C4-2B (cell line): ENCODE measurements around the gene TDG.
"Not testable (repeated sequence)": the region's sequence is repeated elsewhere in the genome, so short reads cannot be mapped to it uniquely, and the experiment has no call there.

Source experiments
- ZFX ChIP-seq: fragments of 450-650 bp; IDR thresholded peaks from 2 replicates; pipeline ENCODE4 v1.6.1; 2017
- TF ChIP-seq, protein P1 (sequence below): fragments of 450-650 bp; conservative IDR thresholded peaks from 2 replicates; pipeline ENCODE4 v1.5.1; 2017; ENCODE audit warnings: mild to moderate bottlenecking

DNA sequence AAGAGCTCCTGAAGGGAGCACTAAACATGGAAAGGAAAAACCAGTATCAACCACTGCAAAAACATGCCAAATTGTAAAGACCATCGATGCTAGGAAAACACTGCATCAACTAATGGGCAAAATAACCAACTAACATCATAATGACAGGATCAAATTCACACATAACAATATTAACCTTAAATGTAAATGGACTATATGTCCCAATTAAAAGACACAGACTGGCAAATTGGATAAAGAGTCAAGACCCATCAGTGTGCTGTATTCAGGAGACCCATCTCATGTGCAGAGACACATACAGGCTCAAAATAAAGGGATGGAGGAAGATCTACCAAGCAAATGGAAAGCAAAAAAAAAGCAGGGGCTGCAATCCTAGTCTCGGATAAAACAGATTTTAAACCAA is 70.5 kb downstream of the TDG start:
- TF ChIP-seq, protein P1, sequence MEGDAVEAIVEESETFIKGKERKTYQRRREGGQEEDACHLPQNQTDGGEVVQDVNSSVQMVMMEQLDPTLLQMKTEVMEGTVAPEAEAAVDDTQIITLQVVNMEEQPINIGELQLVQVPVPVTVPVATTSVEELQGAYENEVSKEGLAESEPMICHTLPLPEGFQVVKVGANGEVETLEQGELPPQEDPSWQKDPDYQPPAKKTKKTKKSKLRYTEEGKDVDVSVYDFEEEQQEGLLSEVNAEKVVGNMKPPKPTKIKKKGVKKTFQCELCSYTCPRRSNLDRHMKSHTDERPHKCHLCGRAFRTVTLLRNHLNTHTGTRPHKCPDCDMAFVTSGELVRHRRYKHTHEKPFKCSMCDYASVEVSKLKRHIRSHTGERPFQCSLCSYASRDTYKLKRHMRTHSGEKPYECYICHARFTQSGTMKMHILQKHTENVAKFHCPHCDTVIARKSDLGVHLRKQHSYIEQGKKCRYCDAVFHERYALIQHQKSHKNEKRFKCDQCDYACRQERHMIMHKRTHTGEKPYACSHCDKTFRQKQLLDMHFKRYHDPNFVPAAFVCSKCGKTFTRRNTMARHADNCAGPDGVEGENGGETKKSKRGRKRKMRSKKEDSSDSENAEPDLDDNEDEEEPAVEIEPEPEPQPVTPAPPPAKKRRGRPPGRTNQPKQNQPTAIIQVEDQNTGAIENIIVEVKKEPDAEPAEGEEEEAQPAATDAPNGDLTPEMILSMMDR = not testable (repeated sequence)
- TF ChIP-seq ZFX = not testable (repeated sequence)
